H1 (cell line): ENCODE data around the gene HMGXB3. TPM values are rescaled to one million over a fixed set of nuclear protein-coding genes. Genes with fewer than 3 reads are reported as not detected.

ENCODE experiments used
- PHF8 ChIP-seq: fragments of 200-600 bp; sonication (generic); conservative IDR thresholded peaks from 2 replicates; pipeline ENCODE4 v1.7.1; 2012; ENCODE audit warnings: low read depth, mild to moderate bottlenecking, inconsistent platforms, low read length, moderate library complexity
- TBP ChIP-seq: IDR thresholded peaks from 2 replicates; pipeline ENCODE4 v1.6.1; 2011; ENCODE audit warnings: low read depth, low read length, improper control_type of control experiment
- polyA plus RNA-seq, 7 experiments: library from polyadenylated mRNA; depleted of rRNA in 3 of 7; stranded (reverse) in 5 of 7; unstranded in 2 of 7; fragments of >200 nt in 5 of 7; fragments of 200-250 nt in 2 of 7; gene quantifications; 1 replicate in 5 of 7; 2 replicates in 1 of 7; 4 replicates in 1 of 7; pipeline versions ENCODE4 v1.2.1 to v1.2.3, GENCODE V29; 2011 to 2013; ENCODE audit warnings: missing spikeins in 2 of 7, mixed read lengths in 2 of 7
- total RNA-seq: library from RNA; stranded (reverse); fragmentation: NEBNext Ultra II Directional; extraction: Animal tissue kit (Norgen Biotek cat#: 25700); gene quantifications from 2 replicates; pipeline ENCODE4 v1.2.1, GENCODE V29; 2021
- TF ChIP-seq, protein P1 (sequence below): IDR thresholded peaks from 2 replicates; pipeline ENCODE4 v1.6.1; 2011; ENCODE audit warnings: low read length, improper control_type of control experiment

Gene HMGXB3
- total and polyA plus RNA-seq, 2 of the 8 experiments (the other 6 are each of a cell fraction or from before 2014, with no cell fraction given), result 26.8 to 28.0 TPM

DNA sequence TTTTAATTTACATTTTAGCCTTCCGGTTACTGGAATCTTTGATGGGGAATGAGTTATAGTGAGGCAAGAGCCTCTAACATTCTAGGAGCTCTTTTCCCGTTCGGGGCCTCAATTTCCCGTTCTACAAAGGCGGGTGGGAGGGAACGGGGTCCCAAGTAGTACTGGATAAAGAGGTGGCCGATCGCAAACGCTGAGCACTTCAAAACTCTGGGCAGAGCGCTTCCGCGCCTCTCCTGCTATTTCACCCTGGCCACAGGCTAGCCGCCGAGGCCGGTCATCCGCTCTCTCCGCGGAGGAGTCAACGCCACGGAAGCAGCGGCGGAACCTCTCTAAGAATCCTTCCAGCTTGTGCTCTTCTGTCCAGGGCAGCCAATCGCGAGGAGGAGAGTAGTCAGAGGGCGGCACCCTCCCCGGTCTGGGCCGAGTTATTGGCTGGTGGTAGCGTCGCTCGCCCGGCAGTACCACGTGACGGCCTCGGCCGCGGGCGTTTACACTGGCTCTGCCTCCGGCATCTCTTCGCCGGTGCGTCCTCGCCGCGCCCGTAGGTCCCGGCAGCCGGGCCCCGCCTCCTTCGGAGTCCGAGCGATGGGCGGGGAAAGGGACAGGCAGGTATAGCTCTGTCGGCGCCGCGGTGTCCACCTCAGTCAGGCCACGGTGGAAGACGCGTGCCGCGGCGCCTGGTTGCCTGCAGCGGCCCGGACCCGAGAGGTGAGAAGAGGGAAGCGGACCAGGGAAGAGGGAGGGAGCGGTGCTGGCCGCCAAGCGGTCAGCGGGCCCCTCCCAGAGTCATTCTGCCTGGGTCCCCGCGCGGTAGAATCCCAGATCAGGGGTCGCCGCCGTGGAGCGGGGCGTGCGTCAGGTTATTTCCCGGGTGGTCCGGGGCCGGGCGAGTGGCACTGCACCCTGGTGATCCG lies 40.0 kb upstream of the HMGXB3 start, which contains the start of gene SLC26A2 (continued):
- TF ChIP-seq, protein P1, sequence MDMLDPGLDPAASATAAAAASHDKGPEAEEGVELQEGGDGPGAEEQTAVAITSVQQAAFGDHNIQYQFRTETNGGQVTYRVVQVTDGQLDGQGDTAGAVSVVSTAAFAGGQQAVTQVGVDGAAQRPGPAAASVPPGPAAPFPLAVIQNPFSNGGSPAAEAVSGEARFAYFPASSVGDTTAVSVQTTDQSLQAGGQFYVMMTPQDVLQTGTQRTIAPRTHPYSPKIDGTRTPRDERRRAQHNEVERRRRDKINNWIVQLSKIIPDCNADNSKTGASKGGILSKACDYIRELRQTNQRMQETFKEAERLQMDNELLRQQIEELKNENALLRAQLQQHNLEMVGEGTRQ, result peak; percentile 97
- peak; percentile 90 for TF ChIP-seq TBP
- peak; percentile 37 for TF ChIP-seq PHF8
